IMR-90 (cell line): ENCODE data around the gene YLPM1. TPM values are rescaled to one million over a fixed set of nuclear protein-coding genes. Genes with fewer than 3 reads are reported as not detected.
A peak's percentile ranks its signal among the peaks of the same experiment; 100 is the strongest.

Experiments used
- ATAC-seq: fragments of 200-7000 bp; cut with Tn5 transposase; 2 replicates; pipeline ENCODE4 v1.9.1; 2020; ENCODE audit warnings: low read depth, mild to moderate bottlenecking, moderate library complexity
- BruUV-seq: library from RNA; stranded (reverse); fragments of 400-500 nt; replicated peaks from 2 replicates; lab custom pipeline; 2021; lab: Mats Ljungman, UMichigan
- CTCF ChIA-PET: fragments of 300-600 bp; formaldehyde crosslinking; extraction: SDS; loops from one replicate; lab custom pipeline; 2021; ENCODE audit warnings: antibody characterized with exemption; lab: Yijun Ruan, JAX
- POLR2A ChIA-PET: fragments of 300-600 bp; sonication (Branson Sonifier 250); formaldehyde crosslinking; loops from one replicate; lab custom pipeline; 2022; ENCODE audit warnings: antibody characterized with exemption; ENCODE audit not compliant: unreplicated experiment; lab: Charles Lee
- DNase-seq: peaks from one replicate; pipeline ENCODE4 v3.0.0; 2013
- H2AFZ ChIP-seq: replicated peaks from 2 replicates; pipeline ENCODE3; 2013; ENCODE audit warnings: low read length, mild to moderate bottlenecking; ENCODE audit not compliant: poor library complexity
- H2AK5ac ChIP-seq: 2 replicates; pipeline ENCODE4 v1.6.1; 2013; ENCODE audit warnings: low read depth, low read length, inconsistent platforms
- H2AK9ac ChIP-seq: replicated peaks from 2 replicates; pipeline ENCODE3; 2013; ENCODE audit warnings: mild to moderate bottlenecking, low read depth, low read length, moderate library complexity; ENCODE audit not compliant: poor library complexity
- H2BK120ac ChIP-seq: 2 replicates; pipeline ENCODE4 v1.6.1; 2013; ENCODE audit warnings: low read depth, low read length, inconsistent platforms
- H2BK15ac ChIP-seq: 3 replicates; pipeline ENCODE4 v1.6.1; 2013; ENCODE audit warnings: low read depth, low read length, inconsistent platforms
- H2BK20ac ChIP-seq: 2 replicates; pipeline ENCODE4 v1.6.1; 2013; ENCODE audit warnings: low read depth, mild to moderate bottlenecking, inconsistent platforms, low read length, moderate library complexity
- H2BK5ac ChIP-seq: 2 replicates; pipeline ENCODE4 v1.6.1; 2013; ENCODE audit warnings: mild to moderate bottlenecking, low read depth, low read length, inconsistent platforms; ENCODE audit not compliant: poor library complexity, severe bottlenecking
- H3K14ac ChIP-seq: replicated peaks from 2 replicates; pipeline ENCODE4 v1.6.1; 2013; ENCODE audit warnings: low read depth, low read length, inconsistent platforms
- H3K18ac ChIP-seq: 2 replicates; pipeline ENCODE4 v1.6.1; 2013; ENCODE audit warnings: low read depth, low read length, control low read depth
- H3K23ac ChIP-seq: 2 replicates; pipeline ENCODE4 v1.6.1; 2013; ENCODE audit warnings: low read depth, low read length, inconsistent platforms
- H3K27ac ChIP-seq: 2 replicates; pipeline ENCODE4 v1.5.1; 2013; ENCODE audit warnings: mild to moderate bottlenecking, control low read depth, low read length; ENCODE audit not compliant: insufficient read depth
- H3K27me3 ChIP-seq: 2 replicates; pipeline ENCODE4 v1.6.1; 2013; ENCODE audit warnings: low read length; ENCODE audit not compliant: control insufficient read depth, insufficient read depth
- H3K36me3 ChIP-seq: 2 replicates; pipeline ENCODE4 v1.6.1; 2013; ENCODE audit warnings: low read length, mixed read lengths; ENCODE audit not compliant: control insufficient read depth, insufficient read depth
- H3K4ac ChIP-seq: 2 replicates; pipeline ENCODE4 v1.6.1; 2013; ENCODE audit warnings: low read depth, low read length, inconsistent platforms
- H3K4me1 ChIP-seq: 2 replicates; pipeline ENCODE4 v1.6.1; 2013; ENCODE audit warnings: low read length, mixed read lengths; ENCODE audit not compliant: control insufficient read depth, insufficient read depth
- H3K4me2 ChIP-seq: 2 replicates; pipeline ENCODE4 v1.6.1; 2013; ENCODE audit warnings: low read depth, mild to moderate bottlenecking, control low read depth, low read length, moderate library complexity
- H3K4me3 ChIP-seq: 2 replicates; pipeline ENCODE4 v1.5.1; 2013; ENCODE audit warnings: low read depth, mild to moderate bottlenecking, control low read depth, low read length, moderate library complexity; ENCODE audit not compliant: insufficient read depth
- H3K56ac ChIP-seq: 2 replicates; pipeline ENCODE4 v1.6.1; 2013; ENCODE audit warnings: low read length, inconsistent platforms; ENCODE audit not compliant: insufficient read depth; ENCODE audit errors: extremely low read depth
- H3K79me1 ChIP-seq, 2 experiments: 2 replicates each; pipeline ENCODE4 v1.6.1; 2013; ENCODE audit warnings: low read length in 2 of 2, inconsistent platforms in 1 of 2, low read depth in 1 of 2
- H3K9ac ChIP-seq: 2 replicates; pipeline ENCODE4 v1.6.1; 2013; ENCODE audit warnings: low read depth, low read length, control low read depth
- H3K9me1 ChIP-seq: 2 replicates; pipeline ENCODE4 v1.6.1; 2013; ENCODE audit warnings: low read length, inconsistent platforms; ENCODE audit not compliant: insufficient read depth
- H3K9me3 ChIP-seq: 2 replicates; pipeline ENCODE4 v1.6.1; 2013; ENCODE audit warnings: low read length; ENCODE audit not compliant: control insufficient read depth, insufficient read depth
- H4K20me1 ChIP-seq: 2 replicates; pipeline ENCODE4 v1.6.1; 2013; ENCODE audit warnings: low read length, inconsistent platforms; ENCODE audit not compliant: insufficient read depth
- H4K5ac ChIP-seq: 2 replicates; pipeline ENCODE4 v1.6.1; 2013; ENCODE audit warnings: mild to moderate bottlenecking, low read depth, low read length, control low read depth
- H4K8ac ChIP-seq, 2 experiments: 2 replicates each; pipeline ENCODE4 v1.6.1; 2013; ENCODE audit warnings: low read depth in 2 of 2, low read length in 2 of 2, control low read depth in 1 of 2, inconsistent platforms in 1 of 2
- H4K91ac ChIP-seq: 2 replicates; pipeline ENCODE4 v1.6.1; 2013; ENCODE audit warnings: low read depth, low read length, inconsistent platforms; ENCODE audit not compliant: insufficient read depth
- BHLHE40 ChIP-seq: fragments of 150-350 bp; IDR thresholded peaks from 2 replicates; pipeline ENCODE4 v1.6.1; 2016; ENCODE audit warnings: mild to moderate bottlenecking, low read depth, low read length
- CHD1 ChIP-seq: IDR thresholded peaks from 2 replicates; pipeline ENCODE4 v1.6.1; 2012; ENCODE audit warnings: low read depth, low read length, improper control_type of control experiment
- MAFK ChIP-seq: IDR thresholded peaks from 2 replicates; pipeline ENCODE4 v1.6.1; 2012; ENCODE audit warnings: low read depth, low read length, improper control_type of control experiment
- MAZ ChIP-seq: IDR thresholded peaks from 2 replicates; pipeline ENCODE4 v1.6.1; 2012; ENCODE audit warnings: low read depth, mild to moderate bottlenecking, low read length, improper control_type of control experiment, moderate library complexity, borderline replicate concordance
- MXI1 ChIP-seq: IDR thresholded peaks from 2 replicates; pipeline ENCODE4 v1.6.1; 2012; ENCODE audit warnings: low read depth, mild to moderate bottlenecking, low read length, moderate library complexity, borderline replicate concordance
- NFE2L2 ChIP-seq: fragments of 150-350 bp; IDR thresholded peaks from 2 replicates; pipeline ENCODE4 v1.6.1; 2016; ENCODE audit warnings: low read depth, mild to moderate bottlenecking, low read length
- POLR2A ChIP-seq: IDR thresholded peaks from 2 replicates; pipeline ENCODE4 v1.6.1; 2012; ENCODE audit warnings: mild to moderate bottlenecking, low read depth, low read length
- RAD21 ChIP-seq: IDR thresholded peaks from 2 replicates; pipeline ENCODE4 v1.6.1; 2012; ENCODE audit warnings: low read length, improper control_type of control experiment
- SMC3 ChIP-seq: fragments of 150-350 bp; IDR thresholded peaks from 2 replicates; pipeline ENCODE4 v1.6.1; 2016; ENCODE audit warnings: low read depth, mild to moderate bottlenecking, antibody characterized with exemption, low read length, moderate library complexity
- WGBS, 2 experiments: methylation state at CpG; one replicate each; pipeline versions ENCODE4 v1.1.5 to v1.1.7; 2013; ENCODE audit warnings: missing lambda C conversion rate in 2 of 2; ENCODE audit not compliant: insufficient read length in 1 of 2; ENCODE audit errors: extremely low coverage in 2 of 2; 5-methylcytosine and 5-hydroxymethylcytosine counted together
- dilution Hi-C: fragments of 300-500 bp; cut with HindIII; formaldehyde crosslinking; loops from one replicate; pipeline ENCODE4 v1.14.3; 2018; ENCODE audit warnings: low sequenced_read_pairs; ENCODE audit not compliant: unreplicated experiment
- in situ Hi-C: fragments of 300-500 bp; cut with MboI; formaldehyde crosslinking; loops from 3 replicates; pipeline ENCODE4 v1.14.3; 2019; ENCODE audit warnings: low sequenced_read_pairs, inconsistent platforms, mixed read lengths
- intact Hi-C: fragments of 100-400 bp; cut with micrococcal nuclease; formaldehyde crosslinking; loops from 2 replicates; pipeline ENCODE4 v1.10.0; 2022
- polyA plus RNA-seq, 3 experiments: library from polyadenylated mRNA; depleted of rRNA; stranded (reverse); fragments of >200 nt; gene quantifications; 2 replicates each; pipeline ENCODE4 v1.2.3, GENCODE V29; 2012; ENCODE audit warnings: low replicate concordance in 1 of 3
- total RNA-seq: library from RNA; depleted of rRNA; stranded (reverse); fragments of >200 nt; gene quantifications from 2 replicates; pipeline ENCODE4 v1.2.3, GENCODE V29; 2012
- TF ChIP-seq, protein P1 (sequence below): fragments of 150-350 bp; IDR thresholded peaks from 2 replicates; pipeline ENCODE4 v1.6.1; 2017; ENCODE audit warnings: mild to moderate bottlenecking, antibody characterized with exemption, low read length, low read depth
- TF ChIP-seq, protein P2 (sequence below): conservative IDR thresholded peaks from 2 replicates; pipeline ENCODE4 v1.5.1; 2012; ENCODE audit warnings: mild to moderate bottlenecking, low read depth, low read length, improper control_type of control experiment

Gene YLPM1
- total and polyA plus RNA-seq, 2 of the 4 experiments (the other 2 are of a cell fraction), result 8.2 to 19.7 TPM

DNA sequence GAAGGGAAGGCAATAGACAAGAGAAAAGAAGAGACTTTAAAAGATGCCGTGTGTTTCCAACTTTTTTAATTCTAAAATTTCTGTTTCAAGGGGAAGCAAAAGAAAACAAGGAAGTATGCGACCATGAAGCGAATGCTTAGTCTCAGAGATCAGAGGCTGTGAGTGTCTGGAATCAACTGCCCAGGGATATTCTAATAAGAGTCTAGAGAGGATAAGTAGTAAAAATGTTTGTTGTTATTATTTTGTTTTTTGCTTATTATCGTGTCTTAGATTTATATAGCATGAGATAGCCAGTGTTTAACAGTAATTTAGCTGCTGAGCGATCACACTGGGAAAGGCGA is 49.8 kb upstream of the YLPM1 start:
- Histone ChIP-seq H4K20me1 (peaks cover 8% of the 10 kb centered on the region; the same call in 1 of the 2 replicates), H4K91ac (peak overlapping the region; percentile 76; the same call in 1 of the 2 replicates), H3K27me3 (no peaks in the 10 kb centered on the region), H3K56ac (peak overlapping the region; percentile 67; the same call in 1 of the 2 replicates), H4K5ac (peak overlapping the region; percentile 88; the same call in 1 of the 2 replicates), H2BK15ac (no peak overlapping the region), H2AK5ac (no peak overlapping the region), H3K4ac (peak overlapping the region; percentile 87; the same call in 1 of the 2 replicates), H3K23ac (peak overlapping the region; percentile 84; the same call in 1 of the 2 replicates), H2AFZ (no peak overlapping the region), H4K8ac (peak overlapping the region; percentile 88 to 97), H3K27ac (no peak overlapping the region), H2BK120ac (no peak overlapping the region), H2AK9ac (no peak overlapping the region), H3K14ac (peak overlapping the region; percentile 92), H2BK20ac (no peak overlapping the region), H3K4me2 (peak overlapping the region; percentile 67), H2BK5ac (peak overlapping the region; percentile 79), H3K9me1 (no peaks in the 10 kb centered on the region; the same call in 1 of the 2 replicates), H3K4me1 (no peaks in the 10 kb centered on the region), H3K9me3 (no peaks in the 10 kb centered on the region), H3K18ac (no peak overlapping the region), H3K36me3 (peaks cover 3% of the 10 kb centered on the region), H3K9ac (peak overlapping the region; percentile 84; the same call in 1 of the 2 replicates), H3K4me3 (peak overlapping the region; percentile 78), H3K79me1 (peaks cover 11 to 45% of the 10 kb centered on the region in 2 experiments)
- in situ Hi-C loops (no loop called here), intact Hi-C loops (loop anchor here (1.0 kb wide), 1 partner anchor 104 kb away; no protein-coding TSS in a partner anchor), dilution Hi-C loops (no loop called here)
- no peak for TF ChIP-seq MXI1
- no peak for TF ChIP-seq MAFK
- no peak for TF ChIP-seq BHLHE40
- no peak for TF ChIP-seq MAZ
- no peak for TF ChIP-seq NFE2L2
- TF ChIP-seq CHD1, result no peak
- TF ChIP-seq SMC3, result no peak
- TF ChIP-seq, protein P1, sequence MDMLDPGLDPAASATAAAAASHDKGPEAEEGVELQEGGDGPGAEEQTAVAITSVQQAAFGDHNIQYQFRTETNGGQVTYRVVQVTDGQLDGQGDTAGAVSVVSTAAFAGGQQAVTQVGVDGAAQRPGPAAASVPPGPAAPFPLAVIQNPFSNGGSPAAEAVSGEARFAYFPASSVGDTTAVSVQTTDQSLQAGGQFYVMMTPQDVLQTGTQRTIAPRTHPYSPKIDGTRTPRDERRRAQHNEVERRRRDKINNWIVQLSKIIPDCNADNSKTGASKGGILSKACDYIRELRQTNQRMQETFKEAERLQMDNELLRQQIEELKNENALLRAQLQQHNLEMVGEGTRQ, result no peak
- TF ChIP-seq RAD21, result no peak
- TF ChIP-seq, protein P2, sequence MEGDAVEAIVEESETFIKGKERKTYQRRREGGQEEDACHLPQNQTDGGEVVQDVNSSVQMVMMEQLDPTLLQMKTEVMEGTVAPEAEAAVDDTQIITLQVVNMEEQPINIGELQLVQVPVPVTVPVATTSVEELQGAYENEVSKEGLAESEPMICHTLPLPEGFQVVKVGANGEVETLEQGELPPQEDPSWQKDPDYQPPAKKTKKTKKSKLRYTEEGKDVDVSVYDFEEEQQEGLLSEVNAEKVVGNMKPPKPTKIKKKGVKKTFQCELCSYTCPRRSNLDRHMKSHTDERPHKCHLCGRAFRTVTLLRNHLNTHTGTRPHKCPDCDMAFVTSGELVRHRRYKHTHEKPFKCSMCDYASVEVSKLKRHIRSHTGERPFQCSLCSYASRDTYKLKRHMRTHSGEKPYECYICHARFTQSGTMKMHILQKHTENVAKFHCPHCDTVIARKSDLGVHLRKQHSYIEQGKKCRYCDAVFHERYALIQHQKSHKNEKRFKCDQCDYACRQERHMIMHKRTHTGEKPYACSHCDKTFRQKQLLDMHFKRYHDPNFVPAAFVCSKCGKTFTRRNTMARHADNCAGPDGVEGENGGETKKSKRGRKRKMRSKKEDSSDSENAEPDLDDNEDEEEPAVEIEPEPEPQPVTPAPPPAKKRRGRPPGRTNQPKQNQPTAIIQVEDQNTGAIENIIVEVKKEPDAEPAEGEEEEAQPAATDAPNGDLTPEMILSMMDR, result no peak
- no peak for TF ChIP-seq POLR2A
- no peak for DNase-seq
- no peak for ATAC-seq
- WGBS, 2 experiments, result 0% methylated on average over 3 of the region's 6 CpGs; no CpG with 5 or more reads in 1 of the 2 experiments
- ChIA-PET POLR2A (no interaction called here), CTCF (no interaction called here)
- TSS peak; percentile 86 for BruUV-seq
